ENCODE data around the gene NQO1. TPM values are rescaled to one million over a fixed set of nuclear protein-coding genes. Genes with fewer than 3 reads are reported as not detected.

Gene NQO1
- total RNA-seq, result 384 and 934 TPM in 2 replicates

DNA sequence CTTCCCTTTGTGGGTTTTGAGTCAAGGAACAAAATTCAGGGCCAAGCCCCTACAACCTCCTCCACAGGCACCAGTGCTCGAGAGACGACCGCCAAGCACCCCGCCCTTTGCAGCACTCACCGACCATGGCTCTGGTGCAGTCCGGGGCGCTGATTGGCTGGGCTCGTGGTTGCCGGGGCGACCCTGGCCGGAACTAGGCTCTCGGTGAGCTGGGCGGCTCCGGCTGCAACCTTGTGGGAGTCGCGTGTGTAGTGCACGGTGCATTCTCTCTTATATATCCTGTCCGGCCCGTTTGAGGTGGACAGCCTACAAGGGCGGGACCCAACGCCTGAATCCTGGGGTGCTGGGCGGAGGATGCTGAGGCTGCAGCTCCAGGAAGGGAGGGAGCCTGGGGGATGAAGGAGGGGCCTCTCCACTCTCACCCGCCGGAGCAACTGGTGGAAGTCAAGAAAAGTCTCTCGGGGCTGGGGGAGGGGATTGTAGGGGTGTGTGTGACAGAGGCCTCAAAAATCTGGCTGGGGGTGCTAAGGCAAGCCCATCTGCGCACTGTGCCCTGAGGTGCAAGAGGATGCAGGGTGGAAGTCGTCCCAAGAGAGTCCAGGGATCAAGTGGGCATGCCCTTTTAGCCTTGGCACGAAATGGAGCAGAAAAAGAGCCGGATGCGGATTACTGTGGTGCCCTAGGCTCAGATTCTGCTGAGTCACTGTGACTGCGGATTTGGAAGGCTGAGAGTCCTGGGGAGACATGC lies at the start of gene NQO1:
NQO1 (minus strand) TSS at position 248 of the 748 bp plus-strand sequence; CDS start at position 127, 121 bp downstream.
- TF ChIP-seq CTCF (IDR thresholded peaks at IDR 0.05; ENCODE audit: insufficient read depth, low read depth, low read length), result no peak
- peak; percentile 97 for DNase-seq (ENCODE audit: low read depth)
- H3K4me3 ChIP-seq (ENCODE audit: low read depth, low read length), result peak within 1 kb of the TSS; percentile 71

GRCh38 chr16:69775563-69775962 lies 49.2 kb upstream of the NQO1 start:
- no peak overlapping the region for H3K4me3 ChIP-seq (ENCODE audit: low read depth, low read length)
- no peak for TF ChIP-seq CTCF (IDR thresholded peaks at IDR 0.05; ENCODE audit: insufficient read depth, low read depth, low read length)
- no peak for DNase-seq (ENCODE audit: low read depth)

GRCh38 chr16:69773260-69773947 lies 47.0 kb upstream of the NQO1 start:
- TF ChIP-seq CTCF (IDR thresholded peaks at IDR 0.05; ENCODE audit: insufficient read depth, low read depth, low read length), result no peak
- no peak overlapping the region for H3K4me3 ChIP-seq (ENCODE audit: low read depth, low read length)
- DNase-seq (ENCODE audit: low read depth), result no peak

GRCh38 chr16:69771651-69771967 lies 45.2 kb upstream of the NQO1 start:
- DNase-seq (ENCODE audit: low read depth), result no peak
- TF ChIP-seq CTCF (IDR thresholded peaks at IDR 0.05; ENCODE audit: insufficient read depth, low read depth, low read length), result no peak

DNA sequence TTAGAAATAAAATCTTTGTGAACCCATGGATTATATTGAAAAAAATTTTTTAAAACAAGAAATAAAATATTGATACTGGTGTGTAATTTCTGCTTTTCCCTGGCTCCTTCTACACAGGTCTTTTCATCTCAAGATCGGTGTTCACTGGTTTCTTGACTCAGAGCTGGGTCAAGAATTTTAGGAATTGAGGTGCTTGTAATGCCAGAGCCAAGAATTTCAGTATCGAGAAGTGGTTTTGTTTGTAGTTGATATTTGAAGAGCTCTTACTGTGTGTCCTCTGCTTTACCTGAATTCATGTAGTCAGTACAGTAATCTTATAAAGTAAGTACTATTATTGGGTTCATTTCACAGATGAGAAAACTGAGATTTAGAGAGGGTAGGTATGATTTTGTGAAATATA lies 43.0 kb upstream of the NQO1 start:
- H3K4me3 ChIP-seq (ENCODE audit: low read depth, low read length), result no peak overlapping the region
- DNase-seq (ENCODE audit: low read depth), result no peak
- TF ChIP-seq CTCF (IDR thresholded peaks at IDR 0.05; ENCODE audit: insufficient read depth, low read depth, low read length), result no peak

More at GRCh38 chr16:69771651-69771967, 45.2 kb upstream of the NQO1 start:
- H3K4me3 ChIP-seq (ENCODE audit: low read depth, low read length), result no peak overlapping the region

DNA sequence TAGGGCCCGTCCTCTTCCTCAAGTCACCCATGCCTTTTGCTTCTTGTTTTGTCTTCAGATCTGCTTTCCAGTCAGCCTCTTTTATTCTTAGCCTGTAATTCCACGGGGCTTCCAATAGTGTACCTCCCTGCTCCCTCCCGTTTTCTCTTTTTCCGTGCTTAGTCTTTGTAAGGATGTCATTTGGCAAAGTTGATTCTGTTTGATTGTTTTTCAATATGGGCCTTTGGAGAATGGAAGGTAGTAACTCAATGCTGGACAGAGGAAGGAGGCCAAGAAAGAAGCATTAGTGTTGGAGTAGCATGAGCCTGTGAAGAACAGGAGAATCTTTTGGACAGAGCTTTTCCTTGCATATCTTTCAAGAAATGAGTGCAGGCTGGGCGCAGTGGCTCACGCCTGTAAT lies 42.3 kb upstream of the NQO1 start:
- no peak for DNase-seq (ENCODE audit: low read depth)
- no peak for TF ChIP-seq CTCF (IDR thresholded peaks at IDR 0.05; ENCODE audit: insufficient read depth, low read depth, low read length)
- H3K4me3 ChIP-seq (ENCODE audit: low read depth, low read length), result no peak overlapping the region

Data from fibroblast of villous mesenchyme (primary cell).